Dermis microvascular lymphatic vessel endothelial cell (primary cell): Measurements from ENCODE around the gene CTSZ. TPM values are rescaled to one million over a fixed set of nuclear protein-coding genes. Genes with fewer than 3 reads are reported as not detected.
"Not testable (repeated sequence)": the region's sequence is repeated elsewhere in the genome, so short reads cannot be mapped to it uniquely, and the experiment has no call there.

Experiments
- DNase-seq, 2 donors: peaks; one replicate each; pipeline versions ENCODE4 v3.0.0 to v3.0.0-alpha.2; 2010; ENCODE audit warnings: low read depth in 2 of 2
- total RNA-seq: library from RNA; depleted of rRNA; stranded (reverse); fragments of >200 nt; gene quantifications from 2 replicates; pipeline ENCODE4 v1.2.1, GENCODE V29; 2014

The CTSZ gene
- total RNA-seq, 1 donor from 2014 or later: 206 TPM

DNA sequence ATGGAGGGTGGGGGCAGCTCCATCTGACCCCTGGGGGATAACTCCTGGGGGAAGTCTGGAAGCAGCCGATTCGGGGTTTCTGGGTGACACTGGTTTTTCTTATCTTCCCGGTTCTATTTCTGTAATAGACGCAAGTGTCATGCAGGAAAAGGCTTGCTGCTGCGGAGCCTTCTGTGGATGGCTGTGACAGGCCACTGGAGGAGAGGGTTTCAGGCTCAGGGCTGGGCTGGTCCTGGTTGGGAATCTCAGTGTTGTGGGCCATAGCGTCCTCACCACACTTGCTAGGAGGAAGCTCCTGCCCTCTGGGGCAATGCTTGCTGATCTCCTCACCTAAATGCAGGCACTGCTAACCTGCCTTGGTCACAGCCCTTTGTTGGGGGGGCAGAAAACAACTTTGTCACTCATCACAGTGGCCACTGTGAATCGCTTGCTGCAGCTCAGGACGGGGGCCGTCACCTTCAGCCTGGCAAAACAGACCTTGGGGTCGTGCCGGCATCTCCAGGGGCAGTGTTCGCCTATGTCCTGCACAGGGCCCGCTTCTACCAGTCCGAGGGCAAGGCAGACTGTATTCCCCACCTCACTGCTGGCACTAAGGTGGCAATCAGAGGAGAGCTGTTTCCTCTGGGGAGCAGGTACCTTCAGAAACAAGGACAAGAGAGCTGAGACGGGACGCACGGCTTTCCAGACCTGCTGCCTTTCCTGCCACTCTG lies 7.8 kb upstream of the CTSZ start:
- no peak for DNase-seq

DNA sequence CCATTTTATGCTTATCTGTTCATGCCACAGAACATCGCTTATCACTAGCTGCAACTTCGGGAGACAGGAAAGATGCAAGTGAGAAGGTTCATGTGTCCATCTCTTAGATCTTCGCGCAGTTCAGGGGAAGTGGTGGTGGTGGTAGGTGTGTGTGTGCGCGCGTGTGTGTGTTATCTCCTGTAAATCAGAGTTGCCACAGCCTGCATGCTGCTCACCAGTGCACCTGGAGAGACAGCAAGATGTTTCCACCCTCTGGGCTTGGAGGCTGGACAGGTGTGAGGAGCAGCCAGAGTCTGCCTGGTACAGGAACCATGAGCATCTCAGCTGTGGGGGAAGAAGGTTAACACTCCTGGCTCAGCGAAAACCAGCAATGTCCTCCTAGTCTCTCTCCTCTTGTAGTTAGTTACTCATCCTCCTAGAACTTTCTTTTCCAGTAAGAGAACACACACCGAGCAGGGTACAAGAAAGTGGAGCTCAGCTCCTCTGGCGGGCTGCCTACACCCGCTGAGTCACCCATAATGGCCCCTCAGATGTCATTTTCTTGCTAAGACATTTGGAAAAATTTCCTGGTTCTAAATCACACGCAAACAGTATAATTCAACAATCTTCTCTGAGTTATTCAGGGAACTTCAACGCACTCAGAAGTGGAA lies 7.0 kb upstream of the CTSZ start:
- no peak for DNase-seq

DNA sequence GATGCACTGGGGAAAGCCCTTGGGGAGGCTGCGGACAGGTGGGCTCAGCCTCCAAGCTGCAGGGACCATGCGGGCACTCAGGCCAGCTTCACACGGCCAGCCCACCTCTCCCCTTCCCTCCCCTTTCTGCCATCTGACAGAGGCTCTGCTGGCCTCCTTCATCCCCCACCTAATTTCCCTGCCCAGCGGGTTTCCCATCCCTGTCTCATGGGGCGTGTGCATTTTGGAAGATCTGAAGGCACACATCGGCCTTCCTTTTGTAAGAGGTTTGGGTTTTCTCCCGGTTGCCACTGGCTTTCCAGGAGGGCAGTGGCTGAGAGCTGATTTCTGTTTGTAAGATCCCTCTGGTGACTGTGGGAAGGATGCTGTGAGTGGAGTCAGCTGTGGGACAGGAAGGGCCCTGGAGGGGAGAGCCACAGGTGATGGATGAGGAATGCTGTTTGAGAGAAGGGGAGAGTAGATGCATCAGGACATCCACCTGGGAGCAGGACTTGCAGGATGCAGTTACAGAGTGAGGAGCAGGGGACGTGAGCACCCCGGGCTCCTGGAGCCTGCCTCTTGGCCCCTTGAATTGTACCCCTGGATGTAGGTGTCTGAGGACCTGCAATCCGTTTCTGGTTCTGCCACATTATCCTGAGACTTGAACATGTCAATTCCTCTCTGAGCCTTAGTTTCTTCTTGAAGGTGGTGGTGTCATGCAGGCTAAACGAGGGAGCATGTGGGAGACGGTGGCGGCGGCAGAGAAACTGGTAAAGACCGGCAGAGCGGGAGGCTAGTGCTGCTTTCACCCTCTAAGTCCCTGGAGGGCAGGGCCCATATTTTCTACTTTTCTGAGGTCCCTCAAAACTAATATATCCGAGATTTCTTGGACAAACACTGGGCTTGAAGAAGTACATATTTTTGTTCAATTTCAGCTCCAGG lies 6.2 kb upstream of the CTSZ start:
- no peak for DNase-seq

DNA sequence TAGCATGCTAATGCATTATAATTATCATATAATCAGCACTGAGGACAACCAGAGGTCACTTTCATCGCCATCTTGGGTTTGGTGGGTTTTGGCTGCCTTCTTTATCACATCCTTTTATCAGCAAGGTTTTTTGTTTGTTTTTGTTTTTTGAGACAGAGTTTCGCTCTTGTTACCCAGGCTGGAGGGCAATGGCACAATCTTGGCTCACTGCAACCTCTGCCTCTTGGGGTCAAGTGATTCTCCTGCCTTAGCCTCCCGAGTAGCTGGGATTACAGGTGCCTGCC lies 4.8 kb upstream of the CTSZ start:
- DNase-seq: not testable (repeated sequence)

DNA sequence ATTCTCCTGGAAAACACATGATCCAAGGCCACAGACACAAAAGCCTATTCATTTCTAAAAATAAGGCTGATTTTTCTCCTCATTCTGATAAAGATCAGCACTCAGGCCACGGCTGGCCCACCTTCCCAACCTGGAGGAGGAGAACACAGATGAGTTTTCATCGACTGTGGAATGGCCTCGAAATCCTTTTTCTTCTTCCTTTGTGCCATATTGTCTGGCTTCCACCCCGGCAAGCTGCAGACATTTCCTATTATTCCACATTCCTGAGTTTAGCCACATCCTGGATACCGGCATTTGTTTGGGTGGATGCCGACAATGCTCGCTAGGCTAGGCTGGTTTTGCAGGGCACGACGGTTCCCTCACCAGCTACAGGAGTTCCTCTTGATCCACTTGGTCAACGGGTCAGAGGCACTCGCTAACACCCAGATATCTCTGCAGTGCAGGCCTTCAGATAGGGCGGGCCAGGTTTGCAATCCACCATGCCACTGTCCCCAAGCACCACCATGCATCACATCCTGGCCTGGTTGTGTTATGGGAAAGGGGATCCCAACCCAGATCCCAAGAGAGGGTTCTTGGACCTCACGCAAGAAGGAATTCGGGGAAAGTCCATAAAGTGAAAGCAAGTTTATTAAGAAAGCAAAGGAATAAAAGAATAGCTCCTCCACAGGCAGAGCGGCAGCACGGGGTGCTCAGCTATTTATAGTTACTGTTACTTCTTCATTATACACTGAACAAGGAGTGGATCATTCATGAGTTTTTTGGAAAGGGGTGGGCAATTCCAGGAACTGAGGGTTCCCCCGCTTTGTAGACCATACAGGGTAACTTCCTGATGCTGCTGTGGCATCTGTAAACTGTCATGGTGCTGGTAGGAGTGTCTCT lies 4.2 kb upstream of the CTSZ start:
- peak; percentile 96 to 97 for DNase-seq

DNA sequence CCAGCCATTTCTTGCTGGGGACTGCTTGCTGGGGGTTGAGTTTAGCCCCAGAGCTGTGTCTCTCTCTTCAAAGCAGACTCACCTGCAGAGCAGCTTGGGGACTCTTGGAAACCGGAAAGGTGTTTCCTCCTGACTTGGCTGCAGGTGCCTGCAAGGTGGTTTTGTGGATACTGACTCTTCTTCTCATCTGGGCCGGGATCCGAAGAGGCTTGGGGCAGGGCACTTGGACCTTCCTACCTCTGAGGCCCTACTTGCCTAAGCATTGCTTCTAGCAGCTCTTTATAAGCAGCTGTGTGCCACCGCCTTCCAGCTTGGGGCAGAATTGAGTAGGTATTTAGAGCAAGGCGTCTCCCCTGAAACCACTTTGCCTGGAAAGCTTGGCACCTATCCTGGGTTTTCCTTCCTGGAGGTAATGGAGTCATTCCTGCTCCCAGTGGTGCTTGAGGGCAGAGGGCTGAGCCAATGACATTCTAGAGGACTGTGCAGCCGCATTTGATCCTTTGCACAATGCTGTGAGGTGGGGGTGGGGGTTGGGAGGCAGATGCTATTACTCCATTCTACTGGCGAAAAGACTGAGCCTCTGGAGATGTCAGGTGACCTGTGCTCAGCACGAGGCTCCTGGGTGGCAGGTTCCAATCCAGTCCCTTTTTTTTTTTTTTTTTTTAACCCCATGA lies 3.4 kb upstream of the CTSZ start:
- peak; percentile 52 to 69 for DNase-seq

DNA sequence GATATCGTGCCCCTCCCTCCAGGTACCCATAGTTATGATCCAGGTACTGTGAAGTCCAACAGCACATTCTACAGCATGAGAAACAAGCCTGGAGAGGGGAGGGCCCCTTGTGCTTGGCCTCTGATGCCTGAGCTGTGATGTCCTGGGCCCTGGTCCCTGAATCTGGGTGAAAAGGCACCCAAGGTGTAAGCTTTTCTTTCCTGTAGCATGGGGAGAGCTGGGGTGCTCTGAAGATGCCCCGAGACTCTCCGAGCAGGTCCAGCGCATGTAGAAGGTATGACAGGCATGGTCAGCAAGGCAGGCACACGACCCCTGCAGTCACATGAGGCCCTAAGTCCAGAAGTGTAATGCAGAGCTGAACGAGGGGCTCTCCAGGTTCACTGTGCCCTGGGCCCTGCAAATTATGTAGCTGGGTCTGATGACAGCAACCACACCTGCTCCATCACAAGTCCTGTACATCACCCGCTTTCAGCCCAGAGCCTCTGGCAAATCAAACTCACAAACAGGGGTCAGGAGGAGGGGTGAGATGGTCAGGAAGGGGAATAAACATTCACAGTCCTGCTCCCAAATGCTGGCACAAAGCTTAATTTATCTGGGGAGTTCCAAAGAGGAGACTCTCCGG lies 1.8 kb upstream of the CTSZ start:
- no peak for DNase-seq

DNA sequence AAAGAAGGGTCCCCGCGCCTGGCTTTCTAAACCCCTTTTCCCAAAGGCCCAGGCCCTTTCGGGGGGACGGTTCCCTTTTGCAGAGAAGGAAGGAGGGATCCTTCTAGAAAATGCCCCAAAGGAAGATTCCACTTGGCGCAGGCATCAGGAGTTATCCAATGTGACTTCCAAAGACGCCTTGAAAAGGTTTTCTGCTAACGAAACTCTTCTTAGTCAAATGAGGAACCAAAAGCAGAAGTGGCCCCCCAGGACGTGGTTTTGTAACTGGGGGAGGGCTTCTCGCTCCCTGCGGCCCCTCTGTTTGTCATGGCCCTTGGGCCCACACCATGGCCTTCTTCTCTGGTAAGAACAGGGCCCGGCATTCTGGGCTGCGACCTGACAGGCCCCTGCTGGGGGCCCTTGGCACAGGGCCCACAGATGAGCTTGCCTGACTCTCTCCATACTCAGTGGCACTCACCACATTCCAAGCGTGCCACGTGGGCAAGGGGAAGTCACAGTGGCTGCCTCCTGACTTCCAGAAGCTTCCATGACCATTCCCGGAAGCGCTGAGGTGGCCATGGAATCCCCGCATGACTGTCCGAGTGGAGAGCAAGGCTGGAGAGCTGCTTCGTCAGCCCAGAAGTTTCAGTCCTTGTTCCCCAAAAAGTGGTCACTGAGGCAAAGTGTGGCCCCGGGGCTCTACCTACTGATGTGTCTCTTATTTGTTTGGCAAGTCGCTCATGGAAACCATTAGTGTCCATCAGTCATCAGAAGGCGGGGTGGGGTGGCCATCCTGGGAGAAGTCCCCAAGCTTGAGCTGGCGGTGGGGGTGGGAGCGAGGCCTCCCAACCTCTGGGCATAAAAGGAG lies 834 bp upstream of the CTSZ start:
- DNase-seq: peak; percentile 55 to 61

DNA sequence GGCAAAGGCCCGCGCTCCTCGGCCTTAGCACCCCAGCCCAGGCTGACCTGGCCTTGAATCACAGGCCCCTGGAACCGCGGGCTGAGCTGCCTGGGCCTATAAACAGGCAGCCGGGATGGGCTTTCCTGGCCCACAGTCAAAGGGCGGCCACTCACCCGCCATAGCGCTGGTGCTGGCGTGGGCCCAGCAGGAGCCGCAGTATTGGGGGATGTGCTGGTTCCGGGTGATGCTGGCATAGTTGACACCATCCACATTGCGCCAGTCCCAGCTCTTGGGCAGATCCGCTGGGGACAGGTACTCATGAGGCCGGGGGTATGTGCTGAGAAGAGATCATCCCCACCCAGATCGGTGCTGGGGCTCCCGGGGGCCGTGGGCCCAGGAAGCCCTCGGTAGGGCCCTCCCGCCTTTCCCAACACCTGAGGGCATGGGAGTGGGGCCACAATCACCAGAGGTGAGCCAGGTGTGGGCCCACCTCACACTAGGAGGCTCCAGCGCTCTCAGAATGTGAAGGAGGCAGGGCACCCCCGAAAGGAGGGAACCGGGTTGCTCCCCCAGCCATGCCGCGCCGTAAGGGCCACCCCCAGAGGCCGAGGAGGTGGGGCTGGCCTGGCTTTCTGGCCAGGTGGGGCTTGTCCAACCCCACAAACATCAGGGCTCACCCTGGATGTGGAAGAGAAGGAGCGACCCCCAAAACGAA lies 739 bp downstream of the CTSZ start:
- DNase-seq: peak in 1 of 2 donors; percentile 60

DNA sequence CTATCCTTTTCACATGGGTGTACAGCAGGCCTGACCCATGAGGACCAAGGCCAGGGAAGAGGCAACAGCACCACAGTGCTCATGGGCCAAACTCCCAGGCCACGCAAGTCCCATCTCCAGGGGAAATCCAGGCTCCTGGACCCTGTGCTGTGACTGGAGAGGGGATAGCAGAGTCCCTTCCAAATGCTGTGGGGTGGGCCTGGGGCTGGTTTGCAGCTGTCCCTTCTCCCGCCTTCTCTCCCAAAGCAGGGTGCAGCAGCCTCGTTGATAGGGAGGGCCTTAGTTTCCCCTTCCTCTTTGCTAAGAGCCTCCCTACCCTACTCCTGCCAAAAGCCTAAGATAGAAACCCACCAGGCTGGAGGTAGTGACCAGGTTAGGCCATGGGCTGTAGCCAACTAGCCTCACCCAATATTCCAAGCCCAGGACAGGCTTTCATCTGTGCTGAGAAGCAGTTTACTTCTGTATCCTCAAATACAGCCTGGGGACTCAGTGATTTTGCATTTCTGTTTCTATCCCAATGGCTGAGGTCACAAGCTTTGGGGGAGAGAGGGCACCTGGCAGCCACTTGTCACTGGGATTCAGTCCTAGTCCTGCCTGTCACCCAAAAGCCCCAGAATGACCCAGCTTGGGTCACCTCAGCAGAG lies 1.4 kb downstream of the CTSZ start:
- DNase-seq: no peak

DNA sequence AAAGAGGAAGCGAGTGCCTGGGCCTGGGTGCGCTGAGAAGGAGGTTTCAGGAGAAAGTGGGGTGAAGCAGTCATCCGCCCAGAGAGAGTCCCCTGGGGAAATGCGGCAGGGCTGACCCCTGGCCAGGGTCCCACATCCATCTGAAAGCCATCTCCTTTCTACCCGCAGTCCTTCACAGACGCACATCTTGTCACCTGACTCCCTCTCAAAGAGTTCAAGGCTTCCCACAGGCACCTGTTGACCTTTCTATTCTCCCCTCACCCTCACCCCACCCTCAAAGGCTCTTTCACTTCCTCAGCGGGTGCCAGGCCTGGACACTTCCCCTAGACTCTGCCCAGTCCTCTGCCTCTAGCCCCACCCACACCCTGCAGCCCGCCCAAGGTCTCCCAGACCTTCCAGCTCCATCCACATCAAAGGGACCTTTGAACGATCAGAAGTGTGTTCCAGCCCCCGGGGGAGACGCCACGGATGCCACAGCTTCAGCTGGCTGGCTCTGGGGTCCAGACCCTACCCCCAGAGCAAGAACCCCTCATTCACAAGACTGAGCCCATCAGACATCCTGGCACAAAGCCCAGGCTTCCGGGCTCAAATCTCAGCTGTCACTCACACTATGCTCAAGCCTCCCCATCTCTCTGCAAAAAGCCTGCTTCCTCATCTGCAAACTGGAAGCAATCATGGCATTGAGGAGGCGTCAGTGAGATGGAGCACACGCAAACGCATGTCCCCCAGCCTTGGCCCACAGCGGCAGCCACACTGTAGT lies 2.1 kb downstream of the CTSZ start:
- DNase-seq: peak in 1 of 2 donors; percentile 73

DNA sequence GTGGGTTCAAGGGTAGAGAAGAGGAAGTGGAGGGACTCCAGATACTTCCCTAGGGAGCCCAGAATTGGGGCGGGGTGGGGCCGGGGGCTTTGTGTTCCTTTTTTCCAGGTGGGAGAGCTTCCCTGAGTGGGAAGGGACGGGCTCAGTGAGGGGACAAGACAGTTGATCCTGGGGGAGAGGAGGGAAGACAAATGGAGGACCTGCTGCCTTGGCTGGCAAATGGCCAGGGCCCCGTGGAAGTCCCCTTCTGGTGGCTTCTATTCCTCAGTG lies 2.6 kb downstream of the CTSZ start:
- no peak for DNase-seq

DNA sequence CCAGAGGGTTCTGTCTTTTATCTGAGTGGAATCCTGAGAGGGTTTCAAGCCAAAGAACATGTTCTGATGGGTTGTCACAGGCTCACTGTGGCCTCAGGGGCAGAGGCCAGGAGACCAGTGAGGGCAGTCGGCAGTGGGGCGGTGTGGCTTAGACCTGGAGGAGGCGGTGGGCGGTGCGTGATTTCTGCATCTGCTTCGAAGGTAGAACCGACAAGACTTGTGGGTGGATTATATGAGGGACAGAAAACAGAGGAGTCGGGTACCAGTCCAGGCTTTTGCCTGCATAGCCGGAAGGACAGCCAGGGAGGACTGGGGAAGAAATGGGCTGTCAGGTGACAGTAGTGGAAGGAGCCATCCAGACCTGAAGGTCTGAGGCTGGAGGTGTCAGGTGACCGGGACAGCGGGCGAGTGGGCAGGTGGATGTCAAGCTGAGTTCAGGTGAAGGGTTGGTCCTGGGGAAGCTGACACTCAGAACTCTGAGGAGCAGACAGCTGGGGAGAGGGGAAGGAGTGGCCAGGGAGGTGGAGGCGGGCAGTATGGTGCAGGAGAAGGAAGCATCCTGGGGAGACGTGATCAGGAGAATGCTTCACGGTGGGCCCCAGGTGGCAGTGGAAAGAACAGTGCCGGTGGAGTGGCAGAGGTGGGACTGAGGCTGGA lies 3.1 kb downstream of the CTSZ start:
- no peak for DNase-seq

DNA sequence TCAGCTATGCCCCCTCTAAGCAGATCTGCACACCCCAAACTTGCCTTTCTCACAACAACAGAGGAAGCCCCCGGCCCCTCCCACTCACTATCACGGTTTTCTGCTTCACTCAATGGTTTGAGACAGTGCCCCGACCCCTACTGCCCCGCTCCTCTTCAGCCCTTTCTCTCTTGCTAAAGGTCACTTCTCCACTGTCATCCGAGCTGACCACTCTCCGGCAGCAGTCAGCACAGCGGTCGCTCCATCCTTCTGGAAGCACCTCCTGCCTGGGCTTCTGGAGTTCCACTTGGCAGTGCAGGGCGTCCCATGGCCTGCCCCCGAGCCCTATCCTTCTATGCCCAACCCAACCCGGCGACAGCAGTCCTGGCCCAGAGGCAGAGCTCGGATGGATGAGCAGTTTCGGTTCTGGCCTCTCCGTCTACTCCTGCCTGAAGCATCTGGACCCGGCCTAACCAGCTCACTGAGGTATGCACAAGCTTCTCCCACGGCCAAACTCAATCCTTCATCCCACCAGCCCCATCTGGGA lies 4.1 kb downstream of the CTSZ start:
- DNase-seq: no peak

DNA sequence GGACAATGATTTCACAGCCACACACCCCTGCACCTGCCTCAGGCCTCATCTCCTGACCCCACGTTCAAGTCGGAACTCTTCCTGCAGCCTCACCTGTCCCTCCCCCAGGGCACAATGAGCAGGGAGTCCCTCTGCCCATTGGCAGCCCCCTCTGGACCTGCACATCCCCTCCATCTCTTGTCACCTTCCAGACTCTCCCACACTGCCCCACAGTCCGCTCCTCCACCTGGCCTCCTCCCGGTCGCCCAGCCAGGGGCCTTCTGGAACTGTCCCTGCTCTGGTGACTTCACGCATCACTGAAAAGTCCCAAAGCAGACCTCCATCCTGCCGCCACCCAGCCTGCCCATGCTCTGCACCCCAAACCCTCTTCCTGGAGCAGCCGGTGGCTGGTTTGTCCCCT lies 4.7 kb downstream of the CTSZ start:
- DNase-seq: no peak

DNA sequence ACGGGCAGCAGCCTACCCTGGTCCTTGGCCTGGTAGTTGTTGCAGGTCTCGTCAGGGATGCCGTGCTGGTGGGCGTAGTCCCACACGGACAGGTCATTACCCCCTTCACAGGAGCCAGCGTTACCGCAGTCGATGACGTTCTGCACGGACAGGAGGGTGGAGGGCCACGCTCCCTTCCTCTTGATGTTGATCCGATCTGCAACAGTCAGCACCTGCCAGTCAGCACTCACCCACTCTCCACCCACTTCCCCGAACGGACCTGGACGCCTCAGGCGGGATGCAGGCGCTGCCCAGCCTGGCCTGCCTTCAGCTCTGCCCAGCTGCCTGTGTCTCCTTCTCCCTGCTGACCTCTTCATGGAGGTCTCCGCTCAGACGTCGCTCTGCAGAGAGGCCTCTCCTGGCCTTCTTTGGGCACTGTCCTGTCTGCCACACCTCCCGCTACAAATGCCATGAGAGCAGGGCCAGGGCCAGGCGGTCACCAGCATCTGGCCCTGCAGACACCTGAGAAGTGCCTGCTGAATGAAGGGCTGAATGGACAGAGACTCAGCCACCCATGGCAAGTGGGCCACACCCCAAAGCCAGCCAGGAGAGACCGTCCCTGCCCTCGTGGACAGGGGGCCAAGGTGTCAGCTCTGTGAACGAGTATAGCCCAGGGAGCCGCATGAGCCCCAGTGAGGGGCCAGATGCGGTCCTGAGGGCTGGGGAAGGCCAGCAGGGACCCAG lies 5.4 kb downstream of the CTSZ start:
- DNase-seq: no peak

DNA sequence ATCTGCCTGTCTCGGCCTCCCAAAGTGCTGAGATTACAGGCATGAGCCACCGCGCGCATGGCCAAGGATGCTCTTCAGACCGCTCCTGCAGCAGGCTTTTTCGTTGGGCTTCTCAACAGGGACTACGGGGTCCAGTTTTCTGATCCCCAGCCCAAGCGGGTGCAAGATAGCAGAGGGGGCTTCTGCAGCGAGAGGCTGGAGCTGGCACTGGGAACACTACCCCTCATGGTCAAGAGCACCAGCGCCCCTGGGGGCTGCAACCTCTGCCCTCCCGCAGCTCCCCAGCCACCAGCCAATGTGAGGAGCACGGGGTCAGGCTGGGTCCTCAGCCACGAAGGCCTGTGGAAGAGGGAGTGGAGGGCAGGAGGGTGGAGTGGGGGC lies 6.0 kb downstream of the CTSZ start:
- DNase-seq: no peak
